WTC11 (cell line): ENCODE results near the gene SCYGR1. TPM values are rescaled to one million over a fixed set of nuclear protein-coding genes. Genes with fewer than 3 reads are reported as not detected.

ENCODE experiments used
- ATAC-seq: fragments of 200-7000 bp; cut with Tn5 transposase; 2 replicates; pipeline ENCODE4 v1.10.0; 2021; ENCODE audit warnings: mild to moderate bottlenecking, moderate library complexity
- CTCF ChIA-PET: fragments of 300-600 bp; sonication (Branson Sonifier 250); formaldehyde crosslinking; loops from one replicate; lab custom pipeline; 2021; ENCODE audit warnings: antibody characterized with exemption; lab: Charles Lee
- POLR2A ChIA-PET: fragments of 350-600 bp; sonication (Branson Sonifier 250); formaldehyde crosslinking; loops from one replicate; lab custom pipeline; 2021; ENCODE audit warnings: antibody characterized with exemption; lab: Charles Lee
- DNase-seq: peaks from one replicate; pipeline ENCODE4 v3.0.0; 2021; ENCODE audit warnings: low spot score
- H3K27ac Mint-ChIP-seq: 2 replicates; pipeline ENCODE4 v1.8.0; 2021; ENCODE audit warnings: mixed read lengths
- H3K27me3 Mint-ChIP-seq: 2 replicates; pipeline ENCODE4 v1.8.0; 2021; ENCODE audit warnings: low read depth, mild to moderate bottlenecking, moderate library complexity, mixed read lengths
- H3K36me3 Mint-ChIP-seq: 2 replicates; pipeline ENCODE4 v1.8.0; 2021; ENCODE audit warnings: mixed read lengths
- H3K4me1 Mint-ChIP-seq: 2 replicates; pipeline ENCODE4 v1.8.0; 2022; ENCODE audit warnings: mixed read lengths
- H3K4me3 Mint-ChIP-seq: 2 replicates; pipeline ENCODE4 v1.8.0; 2021; ENCODE audit warnings: mild to moderate bottlenecking, moderate library complexity, mixed read lengths
- H3K9me3 Mint-ChIP-seq: 2 replicates; pipeline ENCODE4 v1.8.0; 2021; ENCODE audit warnings: mixed read lengths
- GABPB1 ChIP-seq: sonication (generic); formaldehyde crosslinking; IDR thresholded peaks from 2 replicates; pipeline ENCODE4 v1.8.1; 2023; ENCODE audit warnings: mild to moderate bottlenecking, missing genetic modification reagents
- IRF2 ChIP-seq: sonication (generic); formaldehyde crosslinking; IDR thresholded peaks from 2 replicates; pipeline ENCODE4 v1.8.0; 2022; ENCODE audit warnings: low read depth, missing genetic modification reagents, borderline replicate concordance
- KAT7 ChIP-seq: sonication (generic); formaldehyde crosslinking; IDR thresholded peaks from 2 replicates; pipeline ENCODE4 v1.8.1; 2023; ENCODE audit warnings: missing genetic modification reagents, mild to moderate bottlenecking, borderline replicate concordance
- MXD4 ChIP-seq: fragments of 250-450 bp; sonication (Bioruptor Pico); IDR thresholded peaks from 2 replicates; pipeline ENCODE4 v1.8.0; 2021; ENCODE audit warnings: mild to moderate bottlenecking, moderate library complexity, borderline replicate concordance
- NFATC4 ChIP-seq: fragments of 250-450 bp; sonication (Bioruptor Pico); IDR thresholded peaks from 2 replicates; pipeline ENCODE4 v1.9.0; 2021; ENCODE audit warnings: mild to moderate bottlenecking
- NFE2L1 ChIP-seq: sonication (generic); formaldehyde crosslinking; IDR thresholded peaks from 2 replicates; pipeline ENCODE4 v1.8.1; 2023; ENCODE audit warnings: missing genetic modification reagents
- NFYB ChIP-seq: sonication (generic); formaldehyde crosslinking; conservative IDR thresholded peaks from 2 replicates; pipeline ENCODE4 v1.8.0; 2022; ENCODE audit warnings: low read depth, missing genetic modification reagents
- NR2C2 ChIP-seq: sonication (generic); formaldehyde crosslinking; IDR thresholded peaks from 2 replicates; pipeline ENCODE4 v1.8.0; 2022; ENCODE audit warnings: mild to moderate bottlenecking, missing genetic modification reagents
- RORB ChIP-seq: fragments of 250-450 bp; sonication (Bioruptor Pico); IDR thresholded peaks from 2 replicates; pipeline ENCODE4 v1.9.0; 2021; ENCODE audit warnings: mild to moderate bottlenecking
- SMAD3 ChIP-seq: sonication (generic); formaldehyde crosslinking; IDR thresholded peaks from 2 replicates; pipeline ENCODE4 v1.8.0; 2022; ENCODE audit warnings: missing genetic modification reagents, mild to moderate bottlenecking, borderline replicate concordance
- TEAD1 ChIP-seq: sonication (generic); formaldehyde crosslinking; IDR thresholded peaks from 2 replicates; pipeline ENCODE4 v1.8.0; 2022; ENCODE audit warnings: mild to moderate bottlenecking, missing genetic modification reagents
- ZNF138 ChIP-seq: sonication (generic); formaldehyde crosslinking; conservative IDR thresholded peaks from 2 replicates; pipeline ENCODE4 v1.8.1; 2022; ENCODE audit warnings: mild to moderate bottlenecking, moderate library complexity, missing genetic modification reagents
- ZNF232 ChIP-seq: sonication (generic); formaldehyde crosslinking; IDR thresholded peaks from 2 replicates; pipeline ENCODE4 v1.8.0; 2022; ENCODE audit warnings: mild to moderate bottlenecking, missing genetic modification reagents
- ZNF263 ChIP-seq: sonication (generic); formaldehyde crosslinking; IDR thresholded peaks from 2 replicates; pipeline ENCODE4 v1.8.1; 2022; ENCODE audit warnings: low read depth, mild to moderate bottlenecking, moderate library complexity, missing genetic modification reagents
- ZNF423 ChIP-seq: fragments of 250-450 bp; sonication (Bioruptor Pico); IDR thresholded peaks from 2 replicates; pipeline ENCODE4 v2.1.2; 2022; ENCODE audit warnings: mild to moderate bottlenecking, moderate library complexity
- ZNF671 ChIP-seq: fragments of 250-450 bp; sonication (Bioruptor Pico); IDR thresholded peaks from 2 replicates; pipeline ENCODE4 v1.8.0; 2021; ENCODE audit warnings: mild to moderate bottlenecking
- total RNA-seq: library from RNA; stranded (reverse); gene quantifications from 3 replicates; pipeline ENCODE4 v1.2.3, GENCODE V29; 2021
- TF ChIP-seq, protein P1 (sequence below): sonication (generic); formaldehyde crosslinking; conservative IDR thresholded peaks from 2 replicates; pipeline ENCODE4 v1.8.1; 2023; ENCODE audit warnings: mild to moderate bottlenecking, low read depth, missing genetic modification reagents, moderate library complexity
- TF ChIP-seq, protein P2 (sequence below): sonication (generic); formaldehyde crosslinking; IDR thresholded peaks from 2 replicates; pipeline ENCODE4 v1.8.0; 2023; ENCODE audit warnings: missing genetic modification reagents
- TF ChIP-seq, protein P3 (sequence below): sonication (generic); formaldehyde crosslinking; IDR thresholded peaks from 2 replicates; pipeline ENCODE4 v1.8.0; 2022; ENCODE audit warnings: mild to moderate bottlenecking, missing genetic modification reagents
- TF ChIP-seq, protein P4 (sequence below): fragments of 200-600 bp; IDR thresholded peaks from 2 replicates; pipeline ENCODE4 v1.8.0; 2022; ENCODE audit warnings: antibody characterized with exemption
- TF ChIP-seq, protein P5 (sequence below): sonication (generic); formaldehyde crosslinking; IDR thresholded peaks from 2 replicates; pipeline ENCODE4 v1.8.0; 2022; ENCODE audit warnings: mild to moderate bottlenecking, missing genetic modification reagents
- TF ChIP-seq, protein P6 (sequence below): fragments of 250-450 bp; sonication (Bioruptor Pico); IDR thresholded peaks from 2 replicates; pipeline ENCODE4 v1.9.0; 2021; ENCODE audit warnings: mild to moderate bottlenecking
- TF ChIP-seq, protein P7 (sequence below): fragments of 250-450 bp; sonication (Bioruptor Pico); IDR thresholded peaks from 2 replicates; pipeline ENCODE4 v1.9.0; 2021; ENCODE audit warnings: mild to moderate bottlenecking, borderline replicate concordance

SCYGR1 gene
- total RNA-seq, 1 experiment from 2014 or later = not detected

DNA sequence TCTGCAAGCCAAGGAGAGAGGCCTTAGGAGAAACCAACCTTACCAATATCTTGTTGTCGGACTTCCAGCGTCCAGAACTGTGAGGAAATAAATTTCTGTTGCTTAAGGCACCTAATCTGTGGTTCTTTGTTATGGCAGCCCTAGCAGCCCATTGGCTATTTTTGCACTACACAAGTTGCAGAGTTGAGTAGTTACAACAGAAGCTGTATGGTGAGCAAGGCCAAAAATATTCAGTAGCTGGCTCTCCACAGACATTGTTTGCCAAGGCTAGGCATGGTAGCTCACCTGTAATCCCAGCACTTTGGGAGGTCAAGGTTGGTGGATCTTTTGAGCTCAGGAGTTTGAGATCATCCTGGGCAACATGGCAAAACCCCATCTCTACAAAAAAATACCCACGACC lies 27.1 kb upstream of the SCYGR1 start (continued):
- TF ChIP-seq, protein P1, sequence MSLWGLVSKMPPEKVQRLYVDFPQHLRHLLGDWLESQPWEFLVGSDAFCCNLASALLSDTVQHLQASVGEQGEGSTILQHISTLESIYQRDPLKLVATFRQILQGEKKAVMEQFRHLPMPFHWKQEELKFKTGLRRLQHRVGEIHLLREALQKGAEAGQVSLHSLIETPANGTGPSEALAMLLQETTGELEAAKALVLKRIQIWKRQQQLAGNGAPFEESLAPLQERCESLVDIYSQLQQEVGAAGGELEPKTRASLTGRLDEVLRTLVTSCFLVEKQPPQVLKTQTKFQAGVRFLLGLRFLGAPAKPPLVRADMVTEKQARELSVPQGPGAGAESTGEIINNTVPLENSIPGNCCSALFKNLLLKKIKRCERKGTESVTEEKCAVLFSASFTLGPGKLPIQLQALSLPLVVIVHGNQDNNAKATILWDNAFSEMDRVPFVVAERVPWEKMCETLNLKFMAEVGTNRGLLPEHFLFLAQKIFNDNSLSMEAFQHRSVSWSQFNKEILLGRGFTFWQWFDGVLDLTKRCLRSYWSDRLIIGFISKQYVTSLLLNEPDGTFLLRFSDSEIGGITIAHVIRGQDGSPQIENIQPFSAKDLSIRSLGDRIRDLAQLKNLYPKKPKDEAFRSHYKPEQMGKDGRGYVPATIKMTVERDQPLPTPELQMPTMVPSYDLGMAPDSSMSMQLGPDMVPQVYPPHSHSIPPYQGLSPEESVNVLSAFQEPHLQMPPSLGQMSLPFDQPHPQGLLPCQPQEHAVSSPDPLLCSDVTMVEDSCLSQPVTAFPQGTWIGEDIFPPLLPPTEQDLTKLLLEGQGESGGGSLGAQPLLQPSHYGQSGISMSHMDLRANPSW (CRISPR knock-in tag) = no peak
- TF ChIP-seq ZNF263 (no peak), ZNF138 (CRISPR knock-in tag) (no peak), KAT7 (CRISPR knock-in tag) (no peak), NFE2L1 (no peak)
- TF ChIP-seq, protein P2, sequence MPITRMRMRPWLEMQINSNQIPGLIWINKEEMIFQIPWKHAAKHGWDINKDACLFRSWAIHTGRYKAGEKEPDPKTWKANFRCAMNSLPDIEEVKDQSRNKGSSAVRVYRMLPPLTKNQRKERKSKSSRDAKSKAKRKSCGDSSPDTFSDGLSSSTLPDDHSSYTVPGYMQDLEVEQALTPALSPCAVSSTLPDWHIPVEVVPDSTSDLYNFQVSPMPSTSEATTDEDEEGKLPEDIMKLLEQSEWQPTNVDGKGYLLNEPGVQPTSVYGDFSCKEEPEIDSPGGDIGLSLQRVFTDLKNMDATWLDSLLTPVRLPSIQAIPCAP (CRISPR knock-in tag) = no peak

DNA sequence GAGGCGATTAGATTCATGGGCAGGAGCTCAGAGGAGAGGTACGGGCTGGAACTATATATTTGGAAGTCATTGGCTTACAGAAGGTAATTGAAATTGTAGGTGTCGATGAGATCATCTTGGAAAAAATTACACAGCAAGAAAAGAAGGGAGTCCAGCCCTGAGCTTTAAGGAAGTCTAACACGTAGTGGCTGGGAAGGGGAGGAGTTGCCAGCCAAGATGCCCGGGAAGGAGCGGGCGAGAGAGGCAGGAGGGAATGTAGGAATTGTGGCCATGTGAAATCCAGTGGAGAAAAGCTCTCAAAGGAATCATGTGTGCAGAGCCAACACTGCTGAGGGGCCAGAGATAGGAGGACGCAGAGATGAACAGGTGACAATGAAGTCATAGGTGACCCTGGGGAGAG lies 25.6 kb upstream of the SCYGR1 start:
- DNase-seq = no peak
- no peak for ATAC-seq
- POLR2A ChIA-PET = no interaction called here
- Mint-ChIP-seq H3K27me3 (no peaks in the 10 kb centered on the region), H3K27ac (no peak overlapping the region), H3K4me3 (no peak overlapping the region), H3K9me3 (no peaks in the 10 kb centered on the region), H3K36me3 (no peaks in the 10 kb centered on the region), H3K4me1 (peaks cover 4% of the 10 kb centered on the region; the same call in 1 of the 2 replicates)
- TF ChIP-seq SMAD3 = no peak
- no peak for TF ChIP-seq MXD4 (CRISPR knock-in tag)
- TF ChIP-seq TEAD1 (CRISPR knock-in tag) = no peak
- TF ChIP-seq, protein P3, sequence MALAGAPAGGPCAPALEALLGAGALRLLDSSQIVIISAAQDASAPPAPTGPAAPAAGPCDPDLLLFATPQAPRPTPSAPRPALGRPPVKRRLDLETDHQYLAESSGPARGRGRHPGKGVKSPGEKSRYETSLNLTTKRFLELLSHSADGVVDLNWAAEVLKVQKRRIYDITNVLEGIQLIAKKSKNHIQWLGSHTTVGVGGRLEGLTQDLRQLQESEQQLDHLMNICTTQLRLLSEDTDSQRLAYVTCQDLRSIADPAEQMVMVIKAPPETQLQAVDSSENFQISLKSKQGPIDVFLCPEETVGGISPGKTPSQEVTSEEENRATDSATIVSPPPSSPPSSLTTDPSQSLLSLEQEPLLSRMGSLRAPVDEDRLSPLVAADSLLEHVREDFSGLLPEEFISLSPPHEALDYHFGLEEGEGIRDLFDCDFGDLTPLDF (CRISPR knock-in tag) = no peak
- no peak for TF ChIP-seq ZNF423 (CRISPR knock-in tag)
- TF ChIP-seq, protein P4, sequence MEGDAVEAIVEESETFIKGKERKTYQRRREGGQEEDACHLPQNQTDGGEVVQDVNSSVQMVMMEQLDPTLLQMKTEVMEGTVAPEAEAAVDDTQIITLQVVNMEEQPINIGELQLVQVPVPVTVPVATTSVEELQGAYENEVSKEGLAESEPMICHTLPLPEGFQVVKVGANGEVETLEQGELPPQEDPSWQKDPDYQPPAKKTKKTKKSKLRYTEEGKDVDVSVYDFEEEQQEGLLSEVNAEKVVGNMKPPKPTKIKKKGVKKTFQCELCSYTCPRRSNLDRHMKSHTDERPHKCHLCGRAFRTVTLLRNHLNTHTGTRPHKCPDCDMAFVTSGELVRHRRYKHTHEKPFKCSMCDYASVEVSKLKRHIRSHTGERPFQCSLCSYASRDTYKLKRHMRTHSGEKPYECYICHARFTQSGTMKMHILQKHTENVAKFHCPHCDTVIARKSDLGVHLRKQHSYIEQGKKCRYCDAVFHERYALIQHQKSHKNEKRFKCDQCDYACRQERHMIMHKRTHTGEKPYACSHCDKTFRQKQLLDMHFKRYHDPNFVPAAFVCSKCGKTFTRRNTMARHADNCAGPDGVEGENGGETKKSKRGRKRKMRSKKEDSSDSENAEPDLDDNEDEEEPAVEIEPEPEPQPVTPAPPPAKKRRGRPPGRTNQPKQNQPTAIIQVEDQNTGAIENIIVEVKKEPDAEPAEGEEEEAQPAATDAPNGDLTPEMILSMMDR = no peak
- no peak for TF ChIP-seq ZNF232 (CRISPR knock-in tag)
- TF ChIP-seq, protein P5, sequence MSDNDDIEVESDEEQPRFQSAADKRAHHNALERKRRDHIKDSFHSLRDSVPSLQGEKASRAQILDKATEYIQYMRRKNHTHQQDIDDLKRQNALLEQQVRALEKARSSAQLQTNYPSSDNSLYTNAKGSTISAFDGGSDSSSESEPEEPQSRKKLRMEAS = no peak
- no peak for TF ChIP-seq ZNF671 (CRISPR knock-in tag)
- CTCF ChIA-PET = no interaction called here

DNA sequence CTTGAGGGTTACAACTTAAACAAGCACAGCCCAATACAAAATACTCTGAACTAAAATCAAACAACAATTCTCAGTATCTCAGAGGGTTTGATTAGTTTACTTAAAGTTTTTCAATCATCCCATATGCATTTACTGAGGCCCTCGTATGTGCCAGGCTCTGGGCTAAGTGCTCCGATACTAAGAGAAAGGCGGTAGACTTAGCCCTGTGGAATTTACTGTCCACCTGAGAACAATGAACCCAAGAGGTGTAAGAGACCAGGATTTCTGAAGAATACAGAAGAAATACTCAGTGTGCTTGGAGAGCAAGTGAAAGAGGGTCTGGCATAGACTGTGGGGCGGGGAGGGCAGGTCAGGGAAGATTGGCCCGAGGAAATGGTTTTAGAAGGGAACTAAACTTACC lies 25.1 kb upstream of the SCYGR1 start:
- ChIA-PET POLR2A (no interaction called here), CTCF (no interaction called here)
- ATAC-seq (no peak), DNase-seq (no peak)
- Mint-ChIP-seq H3K9me3 (no peaks in the 10 kb centered on the region), H3K27ac (no peak overlapping the region), H3K4me3 (no peak overlapping the region), H3K27me3 (no peaks in the 10 kb centered on the region), H3K4me1 (peaks cover 4% of the 10 kb centered on the region; the same call in 1 of the 2 replicates), H3K36me3 (no peaks in the 10 kb centered on the region)
- TF ChIP-seq IRF2 (CRISPR knock-in tag) (no peak), GABPB1 (CRISPR knock-in tag) (no peak), NR2C2 (CRISPR knock-in tag) (no peak), NFATC4 (CRISPR knock-in tag) (no peak), NFYB (CRISPR knock-in tag) (no peak), RORB (CRISPR knock-in tag) (no peak)
- TF ChIP-seq, protein P6, sequence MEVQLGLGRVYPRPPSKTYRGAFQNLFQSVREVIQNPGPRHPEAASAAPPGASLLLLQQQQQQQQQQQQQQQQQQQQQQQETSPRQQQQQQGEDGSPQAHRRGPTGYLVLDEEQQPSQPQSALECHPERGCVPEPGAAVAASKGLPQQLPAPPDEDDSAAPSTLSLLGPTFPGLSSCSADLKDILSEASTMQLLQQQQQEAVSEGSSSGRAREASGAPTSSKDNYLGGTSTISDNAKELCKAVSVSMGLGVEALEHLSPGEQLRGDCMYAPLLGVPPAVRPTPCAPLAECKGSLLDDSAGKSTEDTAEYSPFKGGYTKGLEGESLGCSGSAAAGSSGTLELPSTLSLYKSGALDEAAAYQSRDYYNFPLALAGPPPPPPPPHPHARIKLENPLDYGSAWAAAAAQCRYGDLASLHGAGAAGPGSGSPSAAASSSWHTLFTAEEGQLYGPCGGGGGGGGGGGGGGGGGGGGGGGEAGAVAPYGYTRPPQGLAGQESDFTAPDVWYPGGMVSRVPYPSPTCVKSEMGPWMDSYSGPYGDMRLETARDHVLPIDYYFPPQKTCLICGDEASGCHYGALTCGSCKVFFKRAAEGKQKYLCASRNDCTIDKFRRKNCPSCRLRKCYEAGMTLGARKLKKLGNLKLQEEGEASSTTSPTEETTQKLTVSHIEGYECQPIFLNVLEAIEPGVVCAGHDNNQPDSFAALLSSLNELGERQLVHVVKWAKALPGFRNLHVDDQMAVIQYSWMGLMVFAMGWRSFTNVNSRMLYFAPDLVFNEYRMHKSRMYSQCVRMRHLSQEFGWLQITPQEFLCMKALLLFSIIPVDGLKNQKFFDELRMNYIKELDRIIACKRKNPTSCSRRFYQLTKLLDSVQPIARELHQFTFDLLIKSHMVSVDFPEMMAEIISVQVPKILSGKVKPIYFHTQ (CRISPR knock-in tag) = no peak
- TF ChIP-seq, protein P7, sequence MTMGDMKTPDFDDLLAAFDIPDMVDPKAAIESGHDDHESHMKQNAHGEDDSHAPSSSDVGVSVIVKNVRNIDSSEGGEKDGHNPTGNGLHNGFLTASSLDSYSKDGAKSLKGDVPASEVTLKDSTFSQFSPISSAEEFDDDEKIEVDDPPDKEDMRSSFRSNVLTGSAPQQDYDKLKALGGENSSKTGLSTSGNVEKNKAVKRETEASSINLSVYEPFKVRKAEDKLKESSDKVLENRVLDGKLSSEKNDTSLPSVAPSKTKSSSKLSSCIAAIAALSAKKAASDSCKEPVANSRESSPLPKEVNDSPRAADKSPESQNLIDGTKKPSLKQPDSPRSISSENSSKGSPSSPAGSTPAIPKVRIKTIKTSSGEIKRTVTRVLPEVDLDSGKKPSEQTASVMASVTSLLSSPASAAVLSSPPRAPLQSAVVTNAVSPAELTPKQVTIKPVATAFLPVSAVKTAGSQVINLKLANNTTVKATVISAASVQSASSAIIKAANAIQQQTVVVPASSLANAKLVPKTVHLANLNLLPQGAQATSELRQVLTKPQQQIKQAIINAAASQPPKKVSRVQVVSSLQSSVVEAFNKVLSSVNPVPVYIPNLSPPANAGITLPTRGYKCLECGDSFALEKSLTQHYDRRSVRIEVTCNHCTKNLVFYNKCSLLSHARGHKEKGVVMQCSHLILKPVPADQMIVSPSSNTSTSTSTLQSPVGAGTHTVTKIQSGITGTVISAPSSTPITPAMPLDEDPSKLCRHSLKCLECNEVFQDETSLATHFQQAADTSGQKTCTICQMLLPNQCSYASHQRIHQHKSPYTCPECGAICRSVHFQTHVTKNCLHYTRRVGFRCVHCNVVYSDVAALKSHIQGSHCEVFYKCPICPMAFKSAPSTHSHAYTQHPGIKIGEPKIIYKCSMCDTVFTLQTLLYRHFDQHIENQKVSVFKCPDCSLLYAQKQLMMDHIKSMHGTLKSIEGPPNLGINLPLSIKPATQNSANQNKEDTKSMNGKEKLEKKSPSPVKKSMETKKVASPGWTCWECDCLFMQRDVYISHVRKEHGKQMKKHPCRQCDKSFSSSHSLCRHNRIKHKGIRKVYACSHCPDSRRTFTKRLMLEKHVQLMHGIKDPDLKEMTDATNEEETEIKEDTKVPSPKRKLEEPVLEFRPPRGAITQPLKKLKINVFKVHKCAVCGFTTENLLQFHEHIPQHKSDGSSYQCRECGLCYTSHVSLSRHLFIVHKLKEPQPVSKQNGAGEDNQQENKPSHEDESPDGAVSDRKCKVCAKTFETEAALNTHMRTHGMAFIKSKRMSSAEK (CRISPR knock-in tag) = no peak
